ENCODE results near the gene USP20. TPM values are rescaled to one million over a fixed set of nuclear protein-coding genes. Genes with fewer than 3 reads are reported as not detected.
A peak's percentile ranks its signal among the peaks of the same experiment; 100 is the strongest.

Gene USP20
- polyA plus RNA-seq (2012; rRNA removed) = 17.7 and 22.5 TPM in 2 replicates
- polyA plus RNA-seq (2012; cell fraction: cytosol; rRNA removed) = 5.7 and 9.7 TPM in 2 replicates
- polyA plus RNA-seq (2012; cell fraction: nucleus; rRNA removed) = 74.9 and 88.3 TPM in 2 replicates

DNA sequence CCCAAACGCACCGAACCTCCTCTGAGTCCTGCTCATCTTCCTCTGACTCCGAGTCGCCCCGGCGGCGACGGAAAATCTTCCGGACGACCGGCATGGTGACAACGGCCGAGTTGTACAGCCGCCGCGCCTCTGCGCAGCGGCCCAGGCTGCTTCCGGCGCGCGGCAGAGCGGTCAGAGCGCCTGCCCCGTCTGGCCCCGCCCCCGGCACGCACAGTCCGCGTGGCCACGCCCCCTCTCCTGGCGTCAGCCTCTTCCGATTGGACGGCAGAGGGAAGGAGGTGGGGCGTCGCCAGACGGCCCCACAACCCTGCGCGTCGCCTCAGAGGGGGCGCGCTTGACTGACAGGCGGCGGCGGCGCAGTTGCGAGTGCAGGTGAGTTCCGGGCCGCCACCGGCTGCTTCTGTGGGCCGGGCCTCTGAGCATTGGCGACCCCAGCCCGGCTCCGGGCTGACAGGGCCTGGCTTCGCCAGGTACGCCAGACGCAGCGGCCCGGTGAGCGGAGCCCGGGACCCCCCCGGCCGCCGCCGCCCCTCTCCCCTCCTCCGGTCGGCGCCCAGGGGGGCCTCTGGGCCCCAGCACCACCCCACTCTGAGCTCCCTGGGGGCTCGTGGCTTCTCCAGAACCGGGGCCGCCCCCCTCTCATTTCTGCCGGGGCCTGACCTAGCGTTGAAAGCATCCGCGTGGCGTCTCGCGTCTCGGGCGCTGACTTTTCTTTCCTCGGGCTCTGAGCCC is at the start of gene USP20, which contains the start of gene C9orf78:
Gene USP20, plus strand, starts transcription at position 331 of the 732 bp plus-strand sequence. CDS start 17,098 bp downstream, outside the sequence.
Gene C9orf78, minus strand, starts transcription at position 148 of the 732 bp plus-strand sequence. Its CDS starts 54 bp downstream, at position 94.
- CTCF ChIA-PET = interaction anchor here (1.5 kb wide), 1 partner anchor 50 kb away, joined by 4 read pairs; no protein-coding TSS in a partner anchor

More for the DNA sequence above, at the start of gene USP20, which contains the start of gene C9orf78:
- H3K4me3 ChIP-seq (ENCODE audit: low read depth in 2 of 2, low read length in 1 of 2) = peak within 1 kb of the TSS; percentile 84 to 88
- peak within 1 kb of the TSS; percentile 82 for H3K9ac ChIP-seq
- H3K9me2 ChIP-seq = no peaks in the 10 kb centered on the region
- POLR2A ChIA-PET = interaction anchor here (0.8 kb wide), 2 partner anchors 9 to 17 kb away, joined by 4 to 5 read pairs; no protein-coding TSS in a partner anchor
- H3K36me3 ChIP-seq (replicated peaks in 1 of 2; ENCODE audit: control insufficient read depth in 1 of 2, insufficient read depth in 2 of 2, low read length in 1 of 2) = peaks cover 20 to 26% of the 10 kb centered on the region in 2 experiments
- H4K20me1 ChIP-seq (ENCODE audit: insufficient read depth) = no peaks in the 10 kb centered on the region
- H3K4me1 ChIP-seq (ENCODE audit: control insufficient read depth in 1 of 2, insufficient read depth in 2 of 2, low read depth in 1 of 2, low read length in 1 of 2) = peaks cover 18 to 35% of the 10 kb centered on the region in 2 experiments
- peak within 1 kb of the TSS; percentile 85 for H2AFZ ChIP-seq (ENCODE audit: low read depth)
- peaks cover 40% of the 10 kb centered on the region for H3K79me2 ChIP-seq (ENCODE audit: insufficient read depth)
- H3K4me2 ChIP-seq = peak within 1 kb of the TSS; percentile 91
- no peaks in the 10 kb centered on the region for H3K27me3 ChIP-seq (ENCODE audit: insufficient read depth)
- H3K9me3 ChIP-seq = no peaks in the 10 kb centered on the region
- TF ChIP-seq ELF1 (IDR thresholded peaks at IDR 0.05) (peak; percentile 83), SIN3A (IDR thresholded peaks at IDR 0.05; ENCODE audit: borderline replicate concordance, low read depth, low read length) (peak; percentile 92; the same call in 1 of the 2 replicates), FOXJ3 (CRISPR knock-in tag; IDR thresholded peaks at IDR 0.05) (no peak), MAX (IDR thresholded peaks at IDR 0.05; ENCODE audit: low read depth) (peak; percentile 31; the same call in 1 of the 2 replicates), NFIC (IDR thresholded peaks at IDR 0.05; ENCODE audit: borderline replicate concordance) (no peak), MXI1 (IDR thresholded peaks at IDR 0.05; ENCODE audit: low read depth, low read length) (peak; percentile 92), POLR2AphosphoS5 (IDR thresholded peaks at IDR 0.05; ENCODE audit: low read depth, low read length) (peak; percentile 91), RXRA (IDR thresholded peaks at IDR 0.05; ENCODE audit: borderline replicate concordance, low read depth) (no peak), EP300 (IDR thresholded peaks at IDR 0.05; ENCODE audit: borderline replicate concordance in 1 of 2, low read depth in 1 of 2, low read length in 1 of 2) (no peak), NRF1 (IDR thresholded peaks at IDR 0.05; ENCODE audit: low read depth, low read length) (peak; percentile 61), CHD2 (IDR thresholded peaks at IDR 0.05; ENCODE audit: low read length, partially characterized antibody) (peak; percentile 56), RAD21 (IDR thresholded peaks at IDR 0.05; ENCODE audit: low read length) (no peak), PBX3 (IDR thresholded peaks at IDR 0.05) (peak; percentile 97), GABPA (IDR thresholded peaks at IDR 0.05; ENCODE audit: low read depth) (peak; percentile 76), SMC3 (IDR thresholded peaks at IDR 0.05; ENCODE audit: low read depth, low read length) (no peak), REST (IDR thresholded peaks at IDR 0.05; ENCODE audit: low read depth, low read length) (peak; percentile 12; the same call in 1 of the 2 replicates), TAF1 (IDR thresholded peaks at IDR 0.05; ENCODE audit: borderline replicate concordance, low read depth, low read length) (peak; percentile 78), RFX5 (IDR thresholded peaks at IDR 0.05; ENCODE audit: low read length) (peak; percentile 72), RCOR1 (IDR thresholded peaks at IDR 0.05; ENCODE audit: low read length) (0 out of 2 replicates have a peak, but pooled peaks have one; percentile 11)
- TF ChIP-seq, protein P1, sequence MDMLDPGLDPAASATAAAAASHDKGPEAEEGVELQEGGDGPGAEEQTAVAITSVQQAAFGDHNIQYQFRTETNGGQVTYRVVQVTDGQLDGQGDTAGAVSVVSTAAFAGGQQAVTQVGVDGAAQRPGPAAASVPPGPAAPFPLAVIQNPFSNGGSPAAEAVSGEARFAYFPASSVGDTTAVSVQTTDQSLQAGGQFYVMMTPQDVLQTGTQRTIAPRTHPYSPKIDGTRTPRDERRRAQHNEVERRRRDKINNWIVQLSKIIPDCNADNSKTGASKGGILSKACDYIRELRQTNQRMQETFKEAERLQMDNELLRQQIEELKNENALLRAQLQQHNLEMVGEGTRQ (IDR thresholded peaks at IDR 0.05; ENCODE audit: borderline replicate concordance, low read depth, low read length) = peak; percentile 10; the same call in 1 of the 2 replicates
- peaks cover 17% of the 10 kb centered on the region for H3F3A ChIP-seq (replicated peaks; ENCODE audit: insufficient read depth)
- H3K27ac ChIP-seq (ENCODE audit: low read depth in 2 of 2, low read length in 1 of 2) = peak within 1 kb of the TSS; percentile 57 to 67
- WGBS (ENCODE audit: low lambda C conversion rate) = 0% methylated on average over 11 of the region's 81 CpGs
- peak; percentile 100 for DNase-seq
